ENCODE measurements around the gene EYA2. TPM values are rescaled to one million over a fixed set of nuclear protein-coding genes. Genes with fewer than 3 reads are reported as not detected.

Gene EYA2
- total and polyA plus RNA-seq, 2 donors from 2014 or later, result 2.6 to 7.9 TPM

DNA sequence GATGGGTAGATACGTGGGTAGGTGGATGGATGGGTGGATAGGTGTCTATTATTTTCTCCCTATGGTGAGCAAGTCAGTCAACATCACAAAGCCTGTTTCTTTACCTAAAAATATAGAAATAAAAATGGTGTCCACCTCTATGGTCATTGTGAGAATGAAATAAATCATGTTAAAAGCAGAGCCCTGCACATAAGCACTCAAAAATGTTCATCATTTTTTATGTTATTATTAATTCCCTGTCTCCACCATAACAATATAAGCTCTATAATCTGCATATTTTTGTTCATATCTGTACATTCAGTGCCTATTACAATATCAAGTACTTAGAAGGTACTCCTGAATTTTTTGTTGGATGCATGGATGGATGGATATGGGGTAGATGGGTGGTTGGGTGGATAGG is 284.2 kb downstream of the EYA2 start:
- intact Hi-C loops (cut with DNase I), result no loop called here
- peaks cover 0 to 2% (median 0%) of the 10 kb centered on the region in 3 donors for H3K9me3 ChIP-seq (ENCODE audit: control insufficient read depth in 2 of 3, insufficient read depth in 1 of 3, low read length in 3 of 3)
- no peaks in the 10 kb centered on the region for H3K4me1 ChIP-seq (ENCODE audit: control insufficient read depth in 2 of 3, insufficient read depth in 2 of 3, low read depth in 1 of 3, low read length in 3 of 3)
- no peak overlapping the region for H3K9ac ChIP-seq (ENCODE audit: low read length in 3 of 3)
- H3K4me3 ChIP-seq (ENCODE audit: low read length in 3 of 3), result no peak overlapping the region
- no peaks in the 10 kb centered on the region for H3K27me3 ChIP-seq (ENCODE audit: control insufficient read depth, insufficient read depth, low read length)
- DNase-seq (no peak), FAIRE-seq (no peak)
- TF ChIP-seq CTCF (IDR thresholded peaks at IDR 0.05; ENCODE audit: borderline replicate concordance, extremely low read depth, insufficient read depth), result no peak
- peaks cover 0 to 6% (median 2%) of the 10 kb centered on the region in 3 donors for H3K36me3 ChIP-seq (ENCODE audit: control insufficient read depth in 2 of 3, insufficient read depth in 3 of 3, low read length in 3 of 3)
- no peak overlapping the region for H3K27ac ChIP-seq (ENCODE audit: low read depth in 2 of 2, low read length in 2 of 2)

GRCh38 chr20:47179267-47179666 is 284.6 kb downstream of the EYA2 start:
- Histone ChIP-seq H3K9ac (ENCODE audit: low read length in 3 of 3) (no peak overlapping the region), H3K4me3 (ENCODE audit: low read length in 3 of 3) (no peak overlapping the region), H3K36me3 (ENCODE audit: control insufficient read depth in 2 of 3, insufficient read depth in 3 of 3, low read length in 3 of 3) (peaks cover 0 to 6% (median 2%) of the 10 kb centered on the region in 3 donors), H3K9me3 (ENCODE audit: control insufficient read depth in 2 of 3, insufficient read depth in 1 of 3, low read length in 3 of 3) (peaks cover 0 to 2% (median 0%) of the 10 kb centered on the region in 3 donors), H3K4me1 (ENCODE audit: control insufficient read depth in 2 of 3, insufficient read depth in 2 of 3, low read depth in 1 of 3, low read length in 3 of 3) (no peaks in the 10 kb centered on the region), H3K27me3 (ENCODE audit: control insufficient read depth, insufficient read depth, low read length) (no peaks in the 10 kb centered on the region), H3K27ac (ENCODE audit: low read depth in 2 of 2, low read length in 2 of 2) (no peak overlapping the region)
- intact Hi-C loops (cut with DNase I), result no loop called here
- DNase-seq (no peak), FAIRE-seq (no peak)
- TF ChIP-seq CTCF (IDR thresholded peaks at IDR 0.05; ENCODE audit: borderline replicate concordance, extremely low read depth, insufficient read depth), result no peak

DNA sequence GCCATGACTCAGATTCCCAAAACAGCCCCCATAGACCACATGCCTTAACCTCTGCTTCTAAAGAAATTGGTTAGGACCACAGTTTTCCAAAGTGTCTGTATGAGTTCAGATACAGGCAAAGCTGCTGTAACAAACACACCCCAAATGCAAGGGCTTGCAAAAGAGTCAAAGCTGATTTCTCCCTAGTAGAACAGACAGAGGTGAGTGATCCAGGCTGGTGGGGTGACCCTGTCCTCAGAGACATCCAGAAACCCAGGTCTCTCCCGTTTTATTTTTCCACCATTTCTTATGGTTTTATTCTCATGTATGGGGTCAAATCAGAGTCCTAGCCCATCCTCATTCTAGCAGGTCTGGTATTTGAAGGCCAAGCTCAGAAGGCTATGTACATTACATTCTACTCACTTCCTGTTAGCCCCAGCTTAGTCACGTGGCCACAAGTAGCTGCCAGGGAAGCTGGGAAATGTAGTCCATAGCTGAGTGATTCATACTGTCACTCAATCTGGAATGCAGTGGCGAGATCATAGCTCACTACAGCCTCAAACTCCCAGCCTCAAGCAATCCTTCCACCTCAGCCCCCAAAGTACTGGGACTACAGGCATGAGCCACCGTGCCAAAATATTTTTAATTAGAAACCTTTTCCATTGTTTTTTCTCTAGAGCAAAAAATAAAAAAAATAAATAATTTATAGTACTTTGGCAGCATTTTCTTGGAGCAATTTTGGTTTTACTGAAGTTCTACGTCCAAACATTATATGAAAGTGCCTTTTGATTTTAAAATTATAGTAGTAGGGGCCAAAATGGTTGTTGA is 286.6 kb downstream of the EYA2 start:
- no peak overlapping the region for H3K9ac ChIP-seq (ENCODE audit: low read length in 3 of 3)
- H3K27ac ChIP-seq (ENCODE audit: low read depth in 2 of 2, low read length in 2 of 2), result no peak overlapping the region
- no peak for TF ChIP-seq CTCF (IDR thresholded peaks at IDR 0.05; ENCODE audit: borderline replicate concordance, extremely low read depth, insufficient read depth)
- H3K9me3 ChIP-seq (ENCODE audit: control insufficient read depth in 2 of 3, insufficient read depth in 1 of 3, low read length in 3 of 3), result peaks cover 0 to 2% (median 0%) of the 10 kb centered on the region in 3 donors
- H3K36me3 ChIP-seq (ENCODE audit: control insufficient read depth in 2 of 3, insufficient read depth in 3 of 3, low read length in 3 of 3), result peaks cover 0 to 2% (median 0%) of the 10 kb centered on the region in 3 donors
- DNase-seq (peak in 1 of 5 donors; percentile 29), FAIRE-seq (no peak)
- H3K4me1 ChIP-seq (ENCODE audit: control insufficient read depth in 2 of 3, insufficient read depth in 2 of 3, low read depth in 1 of 3, low read length in 3 of 3), result no peaks in the 10 kb centered on the region
- H3K4me3 ChIP-seq (ENCODE audit: low read length in 3 of 3), result no peak overlapping the region
- intact Hi-C loops (cut with DNase I), result no loop called here
- no peaks in the 10 kb centered on the region for H3K27me3 ChIP-seq (ENCODE audit: control insufficient read depth, insufficient read depth, low read length)

Data from kidney (tissue), 14 donors.